Mesenchymal stem cell (in vitro differentiated cells and primary cell): ENCODE data around the gene TSPAN14.

Source experiments
- DNase-seq: peaks from one replicate; pipeline ENCODE4 v3.0.0-alpha.2; 2013
- H2AFZ ChIP-seq: one replicate; pipeline ENCODE4 v1.6.1; 2013; ENCODE audit warnings: low read depth, mild to moderate bottlenecking, control low read depth, inconsistent platforms, low read length, moderate library complexity
- H2AK5ac ChIP-seq: 2 replicates; pipeline ENCODE4 v1.6.1; 2013; ENCODE audit warnings: low read length, moderate library complexity, mild to moderate bottlenecking, inconsistent platforms; ENCODE audit not compliant: severe bottlenecking
- H2BK120ac ChIP-seq: one replicate; pipeline ENCODE4 v1.6.1; 2013; ENCODE audit warnings: low read depth, mild to moderate bottlenecking, inconsistent platforms, low read length, moderate library complexity
- H2BK12ac ChIP-seq, 2 experiments: one replicate each; pipeline ENCODE4 v1.6.1; 2013; ENCODE audit warnings: inconsistent platforms in 2 of 2, low read length in 2 of 2, mild to moderate bottlenecking in 2 of 2, moderate library complexity in 2 of 2, control low read depth in 1 of 2
- H2BK15ac ChIP-seq: one replicate; pipeline ENCODE4 v1.6.1; 2013; ENCODE audit warnings: mild to moderate bottlenecking, low read depth, inconsistent platforms; ENCODE audit not compliant: poor library complexity, severe bottlenecking
- H2BK5ac ChIP-seq: 2 replicates; pipeline ENCODE4 v1.6.1; 2013; ENCODE audit warnings: low read depth, mild to moderate bottlenecking, low read length, control low read depth, inconsistent platforms; ENCODE audit not compliant: poor library complexity, severe bottlenecking
- H3K14ac ChIP-seq, 2 experiments: one replicate each; pipeline ENCODE4 v1.6.1; 2013; ENCODE audit warnings: inconsistent platforms in 2 of 2, low read length in 2 of 2, control low read depth in 1 of 2, mild to moderate bottlenecking in 1 of 2, moderate library complexity in 1 of 2
- H3K18ac ChIP-seq, 2 experiments: one replicate each; pipeline ENCODE4 v1.6.1; 2013; ENCODE audit warnings: inconsistent platforms in 2 of 2, low read length in 2 of 2, control low read depth in 1 of 2, low read depth in 1 of 2, mild to moderate bottlenecking in 1 of 2
- H3K23ac ChIP-seq, 2 experiments: one replicate each; pipeline ENCODE4 v1.6.1; 2013; ENCODE audit warnings: inconsistent platforms in 2 of 2, low read length in 2 of 2, mild to moderate bottlenecking in 2 of 2, moderate library complexity in 2 of 2, control low read depth in 1 of 2
- H3K27ac ChIP-seq: 2 replicates; pipeline ENCODE4 v1.5.1; 2013; ENCODE audit warnings: mild to moderate bottlenecking, moderate library complexity, low read length, control low read depth, inconsistent platforms; ENCODE audit not compliant: poor library complexity, severe bottlenecking
- H3K27me3 ChIP-seq, 2 experiments: 2 replicates each; pipeline versions ENCODE4 v1.6.1 to v1.7.0; 2013; ENCODE audit warnings: low read length in 2 of 2, mild to moderate bottlenecking in 2 of 2, moderate library complexity in 2 of 2, control low read depth in 1 of 2, inconsistent platforms in 1 of 2; ENCODE audit not compliant: control insufficient read depth in 1 of 2, insufficient read depth in 1 of 2
- H3K36me3 ChIP-seq, 2 experiments: 2 replicates each; pipeline versions ENCODE4 v1.6.1 to v1.7.0; 2013; ENCODE audit warnings: low read length in 2 of 2, control low read depth in 1 of 2, inconsistent platforms in 1 of 2, low read depth in 1 of 2, mild to moderate bottlenecking in 1 of 2; ENCODE audit not compliant: insufficient read depth in 2 of 2, control insufficient read depth in 1 of 2
- H3K4ac ChIP-seq, 2 experiments: one replicate each; pipeline ENCODE4 v1.6.1; 2013; ENCODE audit warnings: inconsistent platforms in 2 of 2, low read length in 2 of 2, mild to moderate bottlenecking in 2 of 2, moderate library complexity in 2 of 2, control low read depth in 1 of 2, low read depth in 1 of 2
- H3K4me1 ChIP-seq: 2 replicates; pipeline ENCODE4 v1.6.1; 2013; ENCODE audit warnings: low read depth, low read length, control low read depth; ENCODE audit not compliant: control insufficient read depth, insufficient read depth
- H3K4me2 ChIP-seq: 2 replicates; pipeline ENCODE4 v1.6.1; 2013; ENCODE audit warnings: low read length, mild to moderate bottlenecking, inconsistent platforms; ENCODE audit not compliant: poor library complexity, severe bottlenecking
- H3K4me3 ChIP-seq, 2 experiments: 2 replicates each; pipeline versions ENCODE4 v1.5.1 to v1.7.0; 2013; ENCODE audit warnings: low read length in 2 of 2, mild to moderate bottlenecking in 2 of 2, control low read depth in 1 of 2, low read depth in 1 of 2; ENCODE audit not compliant: insufficient read depth in 1 of 2
- H3K79me1 ChIP-seq: replicated peaks from 2 replicates; pipeline ENCODE4 v1.6.1; 2013; ENCODE audit warnings: mild to moderate bottlenecking, control low read depth, low read length, inconsistent platforms; ENCODE audit not compliant: poor library complexity, severe bottlenecking
- H3K9ac ChIP-seq: 2 replicates; pipeline ENCODE4 v1.7.0; 2013; ENCODE audit warnings: mild to moderate bottlenecking, low read length, moderate library complexity
- H3K9me3 ChIP-seq: 2 replicates; pipeline ENCODE4 v1.7.0; 2013; ENCODE audit warnings: mild to moderate bottlenecking, low read length; ENCODE audit not compliant: control insufficient read depth
- H4K8ac ChIP-seq: one replicate; pipeline ENCODE4 v1.6.1; 2013; ENCODE audit warnings: inconsistent platforms, mild to moderate bottlenecking, low read length, moderate library complexity
- H4K91ac ChIP-seq: one replicate; pipeline ENCODE4 v1.6.1; 2013; ENCODE audit warnings: mild to moderate bottlenecking, low read length, inconsistent platforms
- WGBS: methylation state at CpG from one replicate; pipeline ENCODE4 v1.1.7; 2013; ENCODE audit warnings: mixed read lengths; 5-methylcytosine and 5-hydroxymethylcytosine counted together

Gene TSPAN14

GRCh38 chr10:80581469-80581835 is 127.3 kb downstream of the TSPAN14 start:
- Histone ChIP-seq H2BK15ac (no peak overlapping the region), H3K27me3 (peaks cover 18% of the 10 kb centered on the region in 2 experiments), H3K14ac (no peak overlapping the region), H3K9ac (no peak overlapping the region), H2BK120ac (no peak overlapping the region), H3K4me1 (no peaks in the 10 kb centered on the region), H2BK12ac (no peak overlapping the region), H3K36me3 (no peaks in the 10 kb centered on the region), H3K23ac (no peak overlapping the region), H3K4me3 (no peak overlapping the region), H3K9me3 (peaks cover 3% of the 10 kb centered on the region), H3K27ac (no peak overlapping the region), H3K79me1 (no peaks in the 10 kb centered on the region), H3K4me2 (no peak overlapping the region), H4K8ac (no peak overlapping the region), H3K18ac (no peak overlapping the region), H2AFZ (no peak overlapping the region), H4K91ac (no peak overlapping the region), H2BK5ac (no peak overlapping the region), H3K4ac (no peak overlapping the region), H2AK5ac (no peak overlapping the region)
- WGBS: 85% methylated on average over 5 of the region's 5 CpGs
- DNase-seq: no peak

GRCh38 chr10:80582286-80582960 is 128.3 kb downstream of the TSPAN14 start:
- Histone ChIP-seq H4K8ac (no peak overlapping the region), H3K79me1 (no peaks in the 10 kb centered on the region), H2AK5ac (no peak overlapping the region), H3K9ac (no peak overlapping the region), H3K27me3 (peaks cover 18% of the 10 kb centered on the region in 2 experiments), H4K91ac (no peak overlapping the region), H2BK5ac (no peak overlapping the region), H3K4me2 (no peak overlapping the region), H3K4ac (no peak overlapping the region), H3K4me3 (no peak overlapping the region), H3K27ac (no peak overlapping the region), H2AFZ (no peak overlapping the region), H2BK15ac (no peak overlapping the region), H3K36me3 (no peaks in the 10 kb centered on the region), H3K23ac (no peak overlapping the region), H2BK120ac (no peak overlapping the region), H3K18ac (peak overlapping the region; percentile 4 to 34), H2BK12ac (no peak overlapping the region), H3K4me1 (no peaks in the 10 kb centered on the region), H3K9me3 (no peaks in the 10 kb centered on the region), H3K14ac (peak overlapping the region in 1 of 2 experiments; percentile 57)
- DNase-seq: peak; percentile 37
- 64% methylated on average over 3 of the region's 3 CpGs for WGBS
